Spinal cord (tissue), 10 donors: ENCODE results near the gene KRT33A. TPM values are rescaled to one million over a fixed set of nuclear protein-coding genes. Genes with fewer than 3 reads are reported as not detected.
A peak's percentile ranks its signal among the peaks of the same experiment; 100 is the strongest.

Source experiments
- DNase-seq, 6 donors: peaks; one replicate each; pipeline versions ENCODE4 v3.0.0 to v3.0.0-alpha.2; 2013 to 2015; ENCODE audit warnings: low spot score in 6 of 6, low read depth in 4 of 6
- H3K27ac ChIP-seq: one replicate; pipeline ENCODE4 v1.5.1; 2013; ENCODE audit warnings: low read depth, low read length, control low read depth
- H3K27me3 ChIP-seq: one replicate; pipeline ENCODE4 v1.6.1; 2013; ENCODE audit warnings: low read length; ENCODE audit not compliant: control insufficient read depth, insufficient read depth
- H3K36me3 ChIP-seq: one replicate; pipeline ENCODE4 v1.6.1; 2013; ENCODE audit warnings: low read length; ENCODE audit not compliant: control insufficient read depth, insufficient read depth
- H3K4me1 ChIP-seq: one replicate; pipeline ENCODE4 v1.6.1; 2013; ENCODE audit warnings: low read length; ENCODE audit not compliant: control insufficient read depth, insufficient read depth
- H3K4me3 ChIP-seq: one replicate; pipeline ENCODE4 v1.5.1; 2013; ENCODE audit warnings: low read depth, low read length, control low read depth
- H3K9me3 ChIP-seq: one replicate; pipeline ENCODE4 v1.6.1; 2013; ENCODE audit warnings: low read length; ENCODE audit not compliant: control insufficient read depth, insufficient read depth
- WGBS: methylation state at CpG from one replicate; pipeline ENCODE4 v1.1.5; 2013; ENCODE audit warnings: missing lambda C conversion rate; ENCODE audit not compliant: insufficient coverage; 5-methylcytosine and 5-hydroxymethylcytosine counted together
- polyA plus RNA-seq, 2 donors: library from polyadenylated mRNA; unstranded; fragments of 120-200 nt; gene quantifications; one replicate each; pipeline ENCODE4 v1.2.1, GENCODE V29; 2013; ENCODE audit not compliant: insufficient read length in 2 of 2
- total RNA-seq, 2 donors: library from RNA; depleted of rRNA in 1 of 2; stranded (reverse); fragments of 120-200 nt in 1 of 2; fragments of >200 nt in 1 of 2; gene quantifications; one replicate each; pipeline versions ENCODE4 v1.2.3 to v1.2.4, GENCODE V29; 2013 to 2014
- donor health status: healthy.

KRT33A gene
- total and polyA plus RNA-seq, 4 donors, result not detected

- DNase-seq, result no peak
- Histone ChIP-seq H3K9me3 (no peaks in the 10 kb centered on the region), H3K27me3 (no peaks in the 10 kb centered on the region), H3K36me3 (no peaks in the 10 kb centered on the region), H3K4me3 (no peak overlapping the region), H3K4me1 (peaks cover 11% of the 10 kb centered on the region), H3K27ac (no peak overlapping the region)
- WGBS, result 79% methylated on average over 7 of the region's 10 CpGs
Measured at GRCh38 chr17:41325126-41325525, 25.5 kb downstream of the KRT33A start.

DNA sequence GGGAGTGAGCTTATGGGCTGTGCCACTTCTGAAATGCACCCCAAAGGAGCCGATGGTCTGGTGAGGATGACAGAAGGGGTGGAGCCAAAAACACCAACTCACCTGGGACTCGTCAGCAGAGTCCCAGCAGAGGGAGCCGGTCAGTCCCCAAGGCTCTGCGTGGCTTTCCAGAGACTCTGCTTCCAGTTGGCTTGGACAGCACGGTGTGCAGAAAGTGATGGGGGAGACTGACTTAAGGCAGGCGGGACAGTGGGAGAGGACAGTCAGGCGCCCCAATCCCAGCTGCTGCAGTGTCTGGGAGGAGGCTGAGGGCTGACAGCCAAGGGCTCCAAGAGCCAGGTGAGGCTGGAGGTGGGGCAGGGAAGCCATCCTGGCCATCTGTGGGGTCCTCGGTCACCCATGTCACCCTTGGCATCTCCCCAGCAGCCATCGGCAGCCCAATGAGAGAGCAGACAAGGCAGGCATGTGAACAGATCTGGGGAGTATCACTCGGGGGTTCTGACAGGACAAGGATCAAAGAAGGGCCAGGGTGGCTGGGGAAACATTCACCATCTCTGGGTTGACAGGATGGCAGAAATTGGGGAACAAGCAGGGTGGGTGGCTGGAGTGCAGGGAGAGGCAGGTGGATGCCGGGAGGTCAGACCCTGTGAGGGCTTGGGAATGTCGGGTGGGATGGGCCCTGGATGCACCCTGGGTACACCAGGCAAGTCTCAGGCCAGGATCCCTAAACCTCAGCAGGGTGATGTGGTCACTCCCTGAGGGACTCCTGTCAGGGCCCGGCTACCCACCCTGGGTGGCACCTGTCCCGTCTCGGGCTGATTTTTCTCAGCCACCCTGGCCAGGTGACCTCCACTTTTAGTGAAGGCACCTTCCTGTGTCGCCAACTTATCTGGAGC, 26.2 kb downstream of the KRT33A start:
- H3K27ac ChIP-seq, result no peak overlapping the region
- peaks cover 11% of the 10 kb centered on the region for H3K4me1 ChIP-seq
- H3K36me3 ChIP-seq, result no peaks in the 10 kb centered on the region
- no peak for DNase-seq
- H3K27me3 ChIP-seq, result no peaks in the 10 kb centered on the region
- WGBS, result 75% methylated on average over 16 of the region's 16 CpGs
- peaks cover 4% of the 10 kb centered on the region for H3K9me3 ChIP-seq
- no peak overlapping the region for H3K4me3 ChIP-seq

DNA sequence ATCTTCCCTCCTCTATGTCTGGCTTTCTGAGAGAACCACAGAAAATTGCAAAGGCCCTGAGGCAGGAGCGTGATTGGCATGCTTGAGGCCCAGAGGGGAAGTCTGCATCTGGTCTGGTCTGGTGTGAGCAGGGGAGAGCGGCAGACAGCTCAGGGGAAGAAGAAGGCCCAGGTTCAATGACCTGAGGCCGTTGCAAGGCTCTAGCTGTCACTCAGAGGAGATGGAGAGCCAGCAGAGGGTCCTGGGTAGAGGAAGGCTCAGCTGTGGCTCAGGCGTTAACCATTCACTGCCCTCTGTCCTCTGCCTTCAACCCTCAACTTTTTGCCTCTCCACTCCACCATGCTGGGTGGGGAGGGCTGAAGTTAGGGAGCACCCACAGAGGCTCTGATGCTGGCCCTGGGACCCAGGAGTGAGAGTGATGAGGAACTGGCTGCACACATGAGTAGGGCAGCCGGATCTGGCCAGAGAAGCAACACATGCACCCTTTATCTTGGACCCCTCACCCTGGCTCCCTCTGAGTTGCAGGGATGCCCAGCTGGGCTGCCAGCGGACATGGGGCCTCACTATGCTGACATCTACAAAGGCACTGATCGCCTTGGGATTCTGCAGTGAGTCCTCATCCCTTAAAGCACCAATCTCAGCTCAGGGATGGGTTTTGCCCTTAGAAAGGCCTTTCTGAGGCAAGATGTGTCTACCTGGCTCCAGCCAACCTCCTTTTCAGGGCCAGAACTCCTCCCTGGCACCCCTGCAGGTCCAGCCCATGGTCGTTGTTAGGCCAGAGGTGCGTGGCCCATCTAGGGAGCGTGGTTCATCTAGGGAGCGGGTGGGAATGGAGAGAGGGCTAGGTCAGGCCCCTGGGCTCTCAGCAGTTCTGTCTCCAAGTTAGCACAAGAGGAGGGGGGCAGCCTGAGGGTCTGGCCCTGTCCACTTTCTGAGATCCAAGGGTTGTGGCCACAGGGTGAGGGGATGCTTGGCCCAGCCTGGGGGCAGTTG, 27.4 kb downstream of the KRT33A start:
- Histone ChIP-seq H3K36me3 (no peaks in the 10 kb centered on the region), H3K4me3 (no peak overlapping the region), H3K4me1 (peaks cover 11% of the 10 kb centered on the region), H3K27me3 (no peaks in the 10 kb centered on the region), H3K9me3 (peaks cover 4% of the 10 kb centered on the region), H3K27ac (no peak overlapping the region)
- no peak for DNase-seq
- 83% methylated on average over 10 of the region's 11 CpGs for WGBS

- peaks cover 4% of the 10 kb centered on the region for H3K9me3 ChIP-seq
- H3K36me3 ChIP-seq, result no peaks in the 10 kb centered on the region
- peaks cover 2% of the 10 kb centered on the region for H3K4me1 ChIP-seq
- WGBS, result no CpG with 5 or more reads among the region's 5 CpGs
- H3K27ac ChIP-seq, result no peak overlapping the region
- DNase-seq, result peak in 2 of 6 donors; percentile 74 to 85
- no peak overlapping the region for H3K4me3 ChIP-seq
- H3K27me3 ChIP-seq, result no peaks in the 10 kb centered on the region
Measured at GRCh38 chr17:41322094-41322902, 28.3 kb downstream of the KRT33A start.

- no peak for DNase-seq
- no peaks in the 10 kb centered on the region for H3K27me3 ChIP-seq
- H3K4me3 ChIP-seq, result no peak overlapping the region
- peaks cover 6% of the 10 kb centered on the region for H3K4me1 ChIP-seq
- H3K27ac ChIP-seq, result no peak overlapping the region
- no peaks in the 10 kb centered on the region for H3K36me3 ChIP-seq
- H3K9me3 ChIP-seq, result peaks cover 4% of the 10 kb centered on the region
- WGBS, result 38% methylated on average over 2 of the region's 2 CpGs
Measured at GRCh38 chr17:41318231-41318630, 32.4 kb downstream of the KRT33A start.

- Histone ChIP-seq H3K4me1 (peaks cover 6% of the 10 kb centered on the region), H3K4me3 (no peak overlapping the region), H3K27ac (no peak overlapping the region), H3K9me3 (peaks cover 4% of the 10 kb centered on the region), H3K36me3 (no peaks in the 10 kb centered on the region), H3K27me3 (no peaks in the 10 kb centered on the region)
- peak in 1 of 6 donors; percentile 39 for DNase-seq
- 79% methylated on average over 11 of the region's 17 CpGs for WGBS
Measured at GRCh38 chr17:41315814-41316445, 34.7 kb downstream of the KRT33A start.

GRCh38 chr17:41315204-41315794, 35.3 kb downstream of the KRT33A start, which contains the start of gene KRTAP17-1:
Gene KRTAP17-1, minus strand, starts transcription at chr17:41315710. Its CDS starts 60 bp downstream, at chr17:41315650.
- DNase-seq, result no peak
- Histone ChIP-seq H3K4me1 (peaks cover 6% of the 10 kb centered on the region), H3K27ac (no peak within 1 kb of the TSS), H3K9me3 (peaks cover 4% of the 10 kb centered on the region), H3K36me3 (no peaks in the 10 kb centered on the region), H3K4me3 (no peak within 1 kb of the TSS), H3K27me3 (no peaks in the 10 kb centered on the region)
- WGBS, result 83% methylated on average over 20 of the region's 24 CpGs

GRCh38 chr17:41311111-41311510, 39.5 kb downstream of the KRT33A start:
- H3K9me3 ChIP-seq, result no peaks in the 10 kb centered on the region
- no peak overlapping the region for H3K27ac ChIP-seq
- no peaks in the 10 kb centered on the region for H3K36me3 ChIP-seq
- no peak overlapping the region for H3K4me3 ChIP-seq
- H3K27me3 ChIP-seq, result no peaks in the 10 kb centered on the region
- DNase-seq, result no peak
- peaks cover 24% of the 10 kb centered on the region for H3K4me1 ChIP-seq
- WGBS, result no CpG with 5 or more reads among the region's 1 CpG
